GM19452 (cell line): ENCODE measurements around the gene GRIK4.

Experiments used
- ATAC-seq: cut with Tn5 transposase; IDR thresholded peaks from one replicate; pipeline ENCODE4 v1.9.1; 2021; ENCODE audit not compliant: unreplicated experiment

GRIK4 gene

DNA sequence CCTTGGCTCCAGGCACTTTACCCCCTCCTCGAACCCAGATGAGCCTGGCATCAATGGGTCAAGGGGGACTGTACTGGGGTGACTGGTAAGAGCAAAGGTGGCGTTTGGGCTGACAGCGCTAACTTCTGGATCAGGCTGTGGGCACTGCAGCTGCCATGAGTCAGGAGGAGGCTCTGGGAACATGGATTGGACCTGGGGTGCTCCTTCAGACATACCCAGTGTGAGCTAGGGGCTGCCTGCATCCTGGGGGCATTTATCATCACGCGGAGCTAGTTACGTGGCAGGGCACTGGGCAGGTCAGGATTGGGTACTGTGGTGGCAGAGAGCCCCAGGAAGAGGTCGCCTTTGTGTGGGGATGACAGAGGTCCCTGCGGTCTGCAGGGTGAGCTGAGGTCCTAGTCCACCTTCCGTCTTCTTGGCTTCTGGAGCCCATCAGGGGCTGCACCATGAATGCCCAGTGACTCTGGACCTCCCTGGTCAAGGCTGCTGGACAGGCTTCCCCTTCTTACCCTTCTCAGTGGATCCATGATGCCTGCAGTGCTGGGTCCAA, 13.1 kb downstream of the GRIK4 start:
- ATAC-seq: no peak

DNA sequence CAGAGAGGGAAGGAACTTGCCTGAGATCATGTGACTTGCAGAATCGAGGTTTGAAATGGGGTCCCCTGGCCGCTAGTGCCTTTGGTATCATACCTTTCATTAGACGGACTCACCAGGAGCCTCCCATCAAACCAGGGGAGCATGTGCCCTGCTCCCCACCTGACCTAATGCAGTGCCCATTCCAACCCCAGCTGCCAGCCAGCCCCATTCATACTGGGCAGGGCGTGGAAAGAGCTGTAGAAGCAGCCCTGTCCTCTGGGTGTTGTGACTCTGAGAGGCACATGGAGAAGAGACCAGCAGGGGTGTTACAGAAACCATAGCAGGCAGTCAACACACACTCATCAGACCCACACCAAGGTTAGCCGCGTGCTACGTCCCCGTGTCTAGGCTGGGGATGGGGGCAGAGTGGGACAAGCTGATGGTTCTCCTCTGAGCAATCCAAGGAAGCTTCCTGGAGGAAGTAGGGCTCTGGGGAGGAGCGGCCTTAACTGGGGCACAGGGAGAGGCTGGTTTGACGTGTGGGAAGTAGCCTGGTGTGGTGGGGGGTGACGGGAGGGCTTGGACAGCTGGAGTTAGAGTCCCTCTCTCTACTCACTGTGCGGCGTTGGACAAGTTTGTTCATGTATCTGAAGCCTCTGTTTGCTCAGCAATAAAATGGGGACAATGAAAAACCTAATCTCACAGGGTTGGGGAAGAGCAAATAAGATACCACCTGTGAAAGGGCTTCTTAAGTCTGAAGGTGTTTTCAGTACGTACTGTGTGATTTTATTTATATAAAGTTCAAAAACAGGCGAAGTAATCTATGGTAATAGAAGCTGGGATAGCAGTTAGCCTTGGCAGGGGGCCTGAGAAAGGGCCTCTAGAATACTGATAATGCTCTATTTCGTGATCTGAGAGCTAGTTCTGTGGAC, 14.0 kb downstream of the GRIK4 start:
- no peak for ATAC-seq

DNA sequence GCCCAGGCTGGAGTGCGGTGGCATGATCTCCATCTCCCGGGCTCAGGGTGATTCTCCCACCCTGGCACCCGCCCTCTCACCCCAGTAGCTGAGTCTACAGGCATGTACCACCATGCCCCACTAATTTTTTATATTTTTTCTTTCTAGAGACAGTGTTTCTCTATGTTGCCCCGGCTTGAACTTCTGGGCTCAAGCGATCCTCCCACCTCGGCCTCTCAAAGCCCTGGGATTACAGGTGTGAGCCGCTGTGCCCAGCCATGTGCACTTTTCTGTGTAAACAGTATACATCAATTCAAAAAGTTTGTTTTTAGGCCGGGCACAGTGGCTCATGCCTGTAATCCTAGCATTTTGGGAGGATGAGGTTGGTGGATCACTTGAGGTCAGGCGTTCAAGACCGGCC, 14.7 kb downstream of the GRIK4 start:
- ATAC-seq: no peak

DNA sequence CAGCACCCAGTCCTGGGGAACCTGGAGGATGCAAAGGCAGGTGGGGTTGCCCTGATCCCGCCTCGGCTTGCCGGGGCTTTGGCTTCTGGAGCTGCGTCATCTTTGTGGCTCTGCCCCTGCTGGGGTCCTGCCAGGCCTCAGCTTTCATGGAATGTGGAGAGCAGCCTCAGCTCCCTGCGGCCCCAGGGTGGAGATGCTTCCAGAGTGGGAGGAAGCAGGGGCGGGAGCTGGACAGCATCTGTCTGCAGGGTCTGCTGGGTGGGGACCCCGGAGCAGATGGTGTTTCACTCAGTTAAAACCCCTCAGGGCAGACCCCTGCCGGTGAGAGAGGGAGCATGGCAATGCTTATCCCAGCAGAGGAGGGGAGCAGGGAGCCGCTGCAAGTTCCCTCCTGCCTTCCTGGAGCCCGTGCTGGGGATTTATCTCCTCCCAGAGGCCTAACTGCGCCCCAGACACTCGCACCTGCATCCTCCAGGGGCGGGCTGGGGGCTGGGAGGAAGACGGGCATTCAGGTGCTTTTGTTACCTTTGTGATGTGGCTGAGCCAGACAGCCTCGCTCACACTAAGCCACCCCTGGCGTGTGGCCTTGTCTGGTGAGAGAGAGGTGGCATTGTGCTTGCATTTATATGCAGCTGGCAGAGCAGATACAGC, 15.7 kb downstream of the GRIK4 start:
- no peak for ATAC-seq

DNA sequence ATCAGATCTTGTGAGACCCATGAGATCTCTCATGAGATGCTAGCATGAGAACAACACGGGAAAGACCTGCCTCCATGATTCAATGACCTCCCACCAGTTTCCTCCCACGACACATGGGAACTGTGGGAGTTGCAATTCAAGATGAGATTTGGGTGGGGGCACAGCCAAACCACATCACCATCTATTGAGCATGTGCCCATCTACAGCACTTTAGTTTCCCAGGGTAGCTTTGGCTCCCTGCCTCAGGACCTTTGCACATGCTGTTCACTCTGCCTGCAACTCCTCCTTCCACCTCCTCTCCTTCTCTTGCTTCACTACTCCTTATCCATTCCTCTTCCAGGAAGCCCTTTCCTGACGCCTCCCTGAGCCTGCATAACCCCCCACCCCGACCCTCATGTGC, 17.2 kb downstream of the GRIK4 start:
- ATAC-seq: no peak

DNA sequence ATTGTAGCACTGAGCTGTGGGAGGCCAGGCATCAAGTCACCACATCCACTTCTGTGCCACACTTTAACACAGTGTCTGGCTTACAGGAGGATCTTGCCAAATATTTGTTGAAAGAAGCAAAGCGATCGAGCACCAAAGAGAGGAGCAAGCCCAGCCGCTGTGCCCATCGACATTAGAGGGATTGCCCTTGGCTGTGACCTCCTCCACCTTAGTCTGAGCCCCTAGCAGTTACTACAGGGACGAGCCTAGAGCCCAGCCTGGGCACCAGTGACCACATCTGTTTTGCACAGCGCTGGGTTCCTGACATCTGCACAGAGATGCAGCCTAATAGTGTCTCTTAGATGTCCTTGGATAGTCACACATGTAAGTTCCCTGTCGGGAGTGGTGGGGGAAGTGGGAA, 17.7 kb downstream of the GRIK4 start:
- ATAC-seq: no peak

DNA sequence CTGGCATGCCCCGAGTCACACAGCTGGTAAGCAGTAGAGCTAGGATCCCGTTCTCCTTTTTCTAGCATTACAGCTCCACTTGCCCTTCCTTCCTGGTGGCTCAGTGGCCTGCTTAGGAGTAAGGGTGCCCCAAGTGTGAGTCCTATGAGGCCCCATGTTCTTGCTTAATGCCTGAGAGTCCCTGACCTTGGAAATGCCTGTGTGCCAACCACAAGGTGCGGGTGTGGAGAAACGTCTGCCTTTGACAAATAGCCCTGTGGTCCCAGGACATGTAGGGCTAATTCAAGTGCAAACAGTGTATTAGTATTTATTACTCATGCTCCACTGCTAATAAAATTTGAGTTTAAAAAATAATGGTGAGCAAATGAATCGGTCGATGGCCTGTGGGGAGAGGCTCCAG, 18.4 kb downstream of the GRIK4 start:
- ATAC-seq: no peak

DNA sequence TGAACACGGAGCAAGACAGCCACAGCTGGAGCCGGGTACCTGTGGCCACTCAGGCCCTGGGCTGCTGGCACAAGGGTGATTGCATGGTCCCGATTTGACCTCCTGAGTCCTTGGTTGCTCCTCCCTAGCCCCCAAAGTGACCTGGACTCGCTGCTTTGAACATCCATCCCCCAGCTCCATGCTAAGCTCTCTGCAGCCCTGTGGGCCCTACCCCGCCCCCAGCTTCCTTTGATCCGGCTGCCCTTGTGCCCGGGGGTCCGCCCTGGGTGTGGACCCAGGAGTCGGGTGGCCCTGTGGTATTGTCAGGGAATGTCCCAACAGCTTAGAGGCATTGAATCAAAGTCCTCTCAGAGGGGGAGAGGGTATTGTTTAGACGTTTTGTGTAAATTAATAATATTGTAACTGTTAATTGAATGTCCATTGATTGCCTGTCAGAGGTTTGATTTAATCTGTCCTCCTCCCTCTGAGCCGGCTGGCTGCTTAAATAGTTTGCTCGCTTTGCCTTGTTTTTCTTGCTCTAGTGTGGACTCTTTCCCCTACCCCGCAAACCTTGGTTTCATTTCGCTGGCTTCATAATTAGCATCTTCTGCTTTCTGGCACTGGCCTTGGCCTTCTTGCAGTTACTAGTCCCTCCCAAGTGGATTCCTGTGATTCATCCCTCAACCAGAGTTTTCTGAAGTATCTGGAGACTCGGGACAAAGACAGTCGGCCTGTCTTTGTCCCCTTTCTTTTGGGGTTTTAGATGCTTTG, 20.7 kb downstream of the GRIK4 start:
- no peak for ATAC-seq

DNA sequence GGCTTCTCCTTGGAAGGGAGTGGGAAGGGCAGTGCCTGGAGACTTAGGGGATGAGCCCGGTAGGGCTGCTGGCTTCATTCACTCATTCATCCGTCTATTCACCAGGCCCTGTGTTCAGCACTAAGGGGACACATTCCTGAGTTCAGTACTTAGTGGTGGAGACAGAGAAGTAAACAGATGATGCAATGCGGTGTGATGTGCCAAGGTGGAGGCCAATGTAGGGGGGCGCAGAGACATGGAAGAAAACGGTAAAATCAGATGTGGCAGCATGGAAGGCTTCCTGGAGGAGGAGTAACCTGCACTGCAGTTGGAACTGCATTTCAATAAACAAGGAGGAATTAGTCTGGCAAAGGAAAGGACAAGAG, 21.3 kb downstream of the GRIK4 start:
- ATAC-seq: no peak

DNA sequence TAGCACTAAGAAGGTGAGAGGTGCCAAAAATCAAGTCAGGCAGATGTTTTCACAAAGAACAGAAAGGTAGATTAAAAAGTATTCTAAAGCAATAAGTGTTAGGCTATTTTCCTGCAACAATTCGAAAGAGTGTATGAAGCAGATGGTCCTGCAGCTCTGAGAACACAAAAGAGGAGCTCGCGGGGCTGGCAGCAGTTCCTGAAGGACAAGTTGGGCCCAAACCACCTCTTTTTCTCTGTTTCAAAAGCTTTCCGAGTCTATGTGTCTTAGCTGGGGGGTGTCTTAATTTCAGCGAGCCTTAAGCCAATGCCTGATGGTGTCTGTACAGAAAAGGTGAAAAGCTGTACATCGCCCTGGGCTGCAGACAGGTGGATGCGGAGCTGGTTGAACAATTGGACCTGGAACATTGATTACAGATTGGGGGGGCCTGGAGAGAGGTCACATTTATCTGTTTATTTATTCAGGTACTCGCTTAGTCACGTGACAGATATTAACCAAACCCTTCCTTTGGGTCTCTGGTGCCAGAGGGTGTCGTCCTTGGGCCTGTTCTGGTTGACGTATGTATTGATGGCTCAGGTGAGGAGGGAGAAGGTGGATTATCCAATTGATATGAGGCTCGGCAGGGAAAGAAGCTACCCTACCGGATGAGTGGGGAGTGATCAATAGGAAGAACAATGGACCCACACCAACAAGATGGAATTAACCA, 24.7 kb downstream of the GRIK4 start:
- ATAC-seq: no peak

DNA sequence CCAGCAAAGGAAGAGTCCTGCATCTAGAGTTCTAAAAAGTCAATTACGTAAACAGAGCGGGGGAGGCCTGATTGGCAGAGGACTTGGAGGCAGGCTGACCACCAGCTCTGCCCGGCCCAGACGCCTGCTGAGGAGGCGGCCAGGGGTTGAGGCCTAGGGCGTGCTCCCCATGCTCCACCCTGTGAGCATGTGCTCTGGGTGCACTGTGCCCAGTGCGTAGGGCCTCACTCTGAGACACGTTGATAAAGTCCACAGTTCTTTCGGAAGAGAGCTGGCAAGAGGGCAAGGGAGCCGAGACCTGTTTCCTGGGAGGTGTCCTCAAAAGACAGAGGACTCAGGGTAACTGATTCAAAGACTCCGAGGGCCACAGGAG, 25.2 kb downstream of the GRIK4 start:
- ATAC-seq: no peak

DNA sequence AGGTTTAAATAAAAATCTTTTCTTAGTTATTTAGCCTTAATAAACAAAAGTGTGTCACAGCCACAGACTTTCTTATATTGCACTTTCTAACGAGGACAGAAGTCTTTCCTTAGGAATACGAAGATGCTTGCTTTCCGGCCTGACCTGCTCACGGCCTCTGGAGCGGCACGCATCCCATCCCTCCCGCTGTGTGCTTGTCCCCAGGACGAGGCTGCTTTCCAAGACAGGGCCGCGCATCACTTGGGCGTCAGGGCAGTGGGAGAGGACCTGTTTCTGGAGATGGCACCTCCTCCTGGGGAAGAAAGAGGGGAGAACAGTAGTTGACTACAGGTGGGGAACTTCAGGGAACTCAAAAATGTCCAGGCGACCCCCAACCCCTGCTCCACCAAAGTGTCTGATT, 26.4 kb downstream of the GRIK4 start:
- ATAC-seq: no peak

DNA sequence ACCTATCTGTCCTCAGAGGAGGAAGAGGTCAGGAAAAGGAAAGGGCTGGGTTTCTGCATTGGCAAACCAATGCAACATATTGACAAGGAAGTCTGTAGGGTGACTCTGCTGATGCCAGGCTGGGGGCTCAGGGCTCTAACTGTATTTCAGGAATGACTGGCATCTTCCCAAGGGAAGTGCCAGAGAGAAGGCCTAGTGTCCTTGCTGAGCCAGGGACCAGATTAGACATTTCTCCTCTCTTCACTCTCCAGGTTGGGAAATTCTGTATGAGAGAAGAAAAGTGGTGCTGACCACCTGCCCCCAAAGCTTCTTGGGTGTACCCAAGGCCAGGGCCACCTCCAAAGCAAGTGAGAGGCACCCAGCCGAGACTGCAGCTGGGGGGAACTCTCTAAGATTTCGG, 27.2 kb downstream of the GRIK4 start:
- no peak for ATAC-seq

DNA sequence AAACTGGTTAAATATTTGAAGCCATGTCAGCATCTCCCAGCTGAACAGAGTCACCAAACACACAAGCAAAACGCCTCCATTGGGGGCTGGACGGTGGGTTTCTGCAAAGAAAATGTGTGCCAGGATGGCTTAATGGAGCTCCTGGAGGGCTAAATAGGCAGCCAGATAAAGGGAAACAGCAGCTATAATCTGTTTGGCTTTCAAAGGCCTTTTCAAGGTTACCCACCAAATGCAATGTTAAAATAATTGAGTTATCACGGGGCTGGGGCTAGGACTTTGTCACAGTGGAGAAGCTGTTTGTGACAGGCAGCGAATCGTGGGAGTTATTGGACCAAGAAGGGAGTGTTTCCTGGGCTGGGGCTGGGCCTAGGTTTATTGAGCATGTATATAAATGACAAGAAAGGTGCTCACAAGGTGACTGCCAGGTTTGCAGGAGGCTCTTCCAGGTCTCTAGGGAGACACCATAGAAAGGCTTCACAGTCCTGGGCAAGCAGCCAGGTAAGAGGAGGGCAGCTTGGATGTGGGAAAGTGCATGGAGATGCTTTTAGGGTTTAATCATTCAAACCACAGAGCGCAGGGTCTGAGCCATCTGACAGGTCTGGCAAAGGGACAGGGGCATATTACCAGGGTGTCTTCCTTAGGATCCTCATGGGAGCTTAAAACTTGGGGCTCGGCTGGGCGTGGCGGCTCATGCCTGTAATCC, 28.3 kb downstream of the GRIK4 start:
- ATAC-seq: no peak

DNA sequence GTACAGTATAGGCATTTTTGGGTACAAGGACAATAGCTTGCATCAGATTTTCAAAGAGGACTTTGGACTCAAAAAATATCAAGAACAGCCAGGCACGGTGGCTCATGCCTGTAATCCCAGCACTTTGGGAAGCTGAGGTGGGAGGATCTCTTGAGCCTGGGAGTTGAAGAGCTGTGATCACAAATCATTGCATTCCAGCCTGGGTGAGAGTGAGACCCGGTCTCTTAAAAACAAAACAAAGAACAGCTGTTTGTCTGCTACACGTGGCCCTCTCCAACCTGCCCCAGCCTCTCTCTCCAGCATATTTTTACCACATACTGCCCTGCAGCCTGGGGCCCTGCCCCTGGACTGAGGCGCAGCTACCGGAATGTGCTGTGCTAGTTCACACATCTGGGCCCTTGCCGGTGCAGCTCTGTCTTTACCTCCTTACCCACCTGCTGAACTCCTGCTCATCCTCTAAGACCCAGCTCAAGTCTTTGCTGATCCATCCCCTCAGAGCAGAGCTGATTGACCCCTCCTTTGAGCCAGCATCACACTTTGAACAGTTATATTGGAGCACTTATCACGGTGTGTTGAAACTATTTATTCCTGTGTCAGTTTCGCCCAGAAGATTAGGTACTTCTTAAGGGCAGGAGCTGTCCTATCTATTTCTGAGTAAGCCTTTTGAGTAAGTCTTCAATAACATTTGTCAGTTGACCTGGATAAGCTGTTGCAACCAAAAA, 29.4 kb downstream of the GRIK4 start:
- no peak for ATAC-seq

DNA sequence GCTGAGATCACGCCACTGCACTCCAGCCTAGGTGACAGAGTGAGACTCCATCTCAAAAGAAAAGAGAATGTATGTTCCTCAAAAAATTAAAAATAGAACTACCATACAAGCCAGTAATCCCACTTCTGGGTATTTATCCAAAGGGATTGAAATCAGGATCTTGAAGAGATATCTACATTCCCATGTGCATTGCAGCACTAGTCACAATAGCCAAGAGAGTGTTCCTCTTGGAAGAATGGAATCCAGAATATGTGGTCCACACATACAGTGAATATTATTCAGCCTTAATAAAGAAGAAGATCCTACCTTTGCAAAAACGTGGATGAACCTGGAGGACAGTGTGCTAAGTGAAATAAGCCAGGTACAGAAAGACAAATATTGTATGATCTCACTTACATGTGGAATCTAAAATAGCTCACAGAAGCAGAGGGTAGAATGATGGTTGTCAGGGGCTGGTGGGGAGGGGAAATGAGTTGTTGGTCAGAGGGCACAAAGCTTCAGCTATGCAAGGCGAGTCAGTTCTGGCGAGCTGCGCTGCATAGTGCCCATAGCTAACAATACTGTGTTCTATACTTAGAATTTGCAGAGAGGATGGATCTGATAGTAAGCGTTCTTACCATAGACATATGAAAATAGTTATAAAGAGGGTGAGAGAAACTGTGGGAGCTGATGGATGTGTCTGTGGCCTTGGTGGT, 32.1 kb downstream of the GRIK4 start:
- ATAC-seq: no peak

DNA sequence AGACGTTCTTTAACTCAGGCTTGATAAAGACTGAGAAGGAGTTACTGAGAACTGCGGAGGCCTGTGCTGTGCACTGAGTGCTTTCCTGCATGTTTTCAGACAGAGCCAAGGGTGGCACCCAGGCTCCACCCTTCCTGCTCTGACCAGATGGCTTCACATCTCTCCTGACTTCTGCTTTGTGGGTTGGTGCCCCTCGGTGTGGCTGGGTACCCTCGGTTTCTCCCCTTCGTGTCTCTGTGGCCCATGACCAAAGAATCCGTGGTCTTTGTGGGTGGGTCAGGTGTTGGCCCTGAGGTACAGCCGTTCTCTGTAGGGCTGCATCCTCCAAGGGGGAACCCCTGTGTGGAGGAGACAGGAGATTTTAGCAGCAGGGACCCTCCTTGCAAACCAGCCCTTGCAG, 34.3 kb downstream of the GRIK4 start:
- ATAC-seq: no peak

DNA sequence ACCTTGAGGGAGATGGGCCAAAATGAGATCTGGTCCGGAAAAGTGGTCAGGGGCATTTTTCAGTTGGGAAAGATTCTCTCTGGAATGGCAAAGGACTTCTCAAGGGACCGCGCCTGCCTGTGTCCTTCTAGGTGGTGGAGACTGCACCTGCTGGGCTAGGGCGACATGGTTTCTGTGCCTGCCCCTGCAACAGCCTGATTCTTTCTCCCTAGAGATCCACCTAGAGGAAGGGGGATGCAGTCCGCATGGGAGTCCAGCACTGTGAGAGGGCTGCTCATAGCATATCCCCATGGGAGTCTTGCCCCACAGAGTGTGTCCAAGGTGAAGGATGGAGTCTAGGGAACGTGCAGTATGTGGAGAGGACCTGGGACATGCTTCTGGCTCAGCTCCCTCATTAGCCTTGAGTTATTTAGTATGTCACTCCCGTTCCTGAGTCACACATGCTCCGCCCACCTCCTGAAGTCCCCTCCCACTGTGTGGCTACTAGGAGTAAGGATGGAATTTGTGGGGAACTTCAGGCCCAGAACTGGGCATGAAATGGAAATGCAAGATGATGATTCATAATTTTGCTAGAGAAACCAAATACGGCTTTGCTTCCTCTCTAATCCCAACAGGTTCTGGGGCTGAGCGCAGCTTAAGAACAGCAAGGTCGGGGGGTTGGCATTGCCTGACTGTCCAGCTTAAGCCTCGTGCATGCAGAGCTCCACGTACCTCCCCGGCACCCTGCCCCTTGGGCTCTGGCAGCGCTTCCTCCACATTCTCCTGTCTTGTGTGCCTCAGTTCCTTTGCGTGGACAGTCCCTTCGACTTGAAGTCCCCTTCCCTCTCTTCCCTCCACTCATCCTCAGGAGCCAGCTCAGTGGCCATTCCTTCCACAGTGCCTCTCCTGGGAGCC, 35.0 kb downstream of the GRIK4 start:
- no peak for ATAC-seq
